HG03558 (cell line): ENCODE measurements around the gene GPX5.
"Not testable (repeated sequence)": the region's sequence is repeated elsewhere in the genome, so short reads cannot be mapped to it uniquely, and the experiment has no call there.

Source experiments
- ATAC-seq: cut with Tn5 transposase; IDR thresholded peaks from one replicate; pipeline ENCODE4 v1.9.1; 2021; ENCODE audit warnings: moderate number of reproducible peaks; ENCODE audit not compliant: unreplicated experiment; ENCODE audit errors: extremely low read depth

The GPX5 gene, protein sequence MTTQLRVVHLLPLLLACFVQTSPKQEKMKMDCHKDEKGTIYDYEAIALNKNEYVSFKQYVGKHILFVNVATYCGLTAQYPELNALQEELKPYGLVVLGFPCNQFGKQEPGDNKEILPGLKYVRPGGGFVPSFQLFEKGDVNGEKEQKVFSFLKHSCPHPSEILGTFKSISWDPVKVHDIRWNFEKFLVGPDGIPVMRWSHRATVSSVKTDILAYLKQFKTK

GRCh38 chr6:28525496-28526039 lies at the start of gene GPX5:
TSS of gene GPX5 (plus strand) at chr6:28525881. CDS start at chr6:28526014, 133 bp downstream.
- ATAC-seq: no peak

GRCh38 chr6:28478518-28478917 lies 47.2 kb upstream of the GPX5 start:
- no peak for ATAC-seq

DNA sequence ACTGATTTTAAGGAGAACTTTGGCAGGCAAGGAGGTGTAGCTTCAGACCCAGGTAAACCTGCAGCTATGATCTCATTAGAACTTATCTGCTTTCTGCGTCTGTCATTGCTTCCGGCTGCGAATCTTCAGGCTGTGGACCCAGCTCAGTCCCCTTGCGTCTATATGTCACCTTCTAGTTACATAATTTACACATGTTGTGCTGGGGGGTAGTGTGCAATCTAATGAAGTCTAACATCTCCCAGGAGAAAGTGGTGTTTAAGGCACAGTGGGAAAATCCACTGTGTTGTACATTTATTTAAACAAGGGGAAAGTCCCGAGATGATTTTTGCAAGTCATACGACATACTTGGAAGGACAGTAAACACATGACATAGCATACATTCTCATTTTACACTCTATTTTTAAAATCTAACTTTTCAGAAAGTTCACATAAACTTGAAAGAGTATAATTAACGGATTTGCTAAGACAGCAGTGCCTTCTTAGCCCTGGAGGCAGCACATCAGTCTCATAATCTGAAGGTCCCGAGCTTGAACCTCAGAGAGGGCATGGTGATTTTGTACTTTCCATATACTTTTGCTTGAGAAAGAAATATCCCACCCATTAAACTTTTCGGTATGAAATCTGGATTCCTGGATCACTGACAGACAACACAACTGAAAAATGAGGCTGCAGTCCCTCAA lies 45.3 kb upstream of the GPX5 start:
- ATAC-seq: no peak

GRCh38 chr6:28485482-28485881 lies 40.2 kb upstream of the GPX5 start:
- ATAC-seq: no peak

GRCh38 chr6:28486533-28486932 lies 39.1 kb upstream of the GPX5 start:
- ATAC-seq: no peak

DNA sequence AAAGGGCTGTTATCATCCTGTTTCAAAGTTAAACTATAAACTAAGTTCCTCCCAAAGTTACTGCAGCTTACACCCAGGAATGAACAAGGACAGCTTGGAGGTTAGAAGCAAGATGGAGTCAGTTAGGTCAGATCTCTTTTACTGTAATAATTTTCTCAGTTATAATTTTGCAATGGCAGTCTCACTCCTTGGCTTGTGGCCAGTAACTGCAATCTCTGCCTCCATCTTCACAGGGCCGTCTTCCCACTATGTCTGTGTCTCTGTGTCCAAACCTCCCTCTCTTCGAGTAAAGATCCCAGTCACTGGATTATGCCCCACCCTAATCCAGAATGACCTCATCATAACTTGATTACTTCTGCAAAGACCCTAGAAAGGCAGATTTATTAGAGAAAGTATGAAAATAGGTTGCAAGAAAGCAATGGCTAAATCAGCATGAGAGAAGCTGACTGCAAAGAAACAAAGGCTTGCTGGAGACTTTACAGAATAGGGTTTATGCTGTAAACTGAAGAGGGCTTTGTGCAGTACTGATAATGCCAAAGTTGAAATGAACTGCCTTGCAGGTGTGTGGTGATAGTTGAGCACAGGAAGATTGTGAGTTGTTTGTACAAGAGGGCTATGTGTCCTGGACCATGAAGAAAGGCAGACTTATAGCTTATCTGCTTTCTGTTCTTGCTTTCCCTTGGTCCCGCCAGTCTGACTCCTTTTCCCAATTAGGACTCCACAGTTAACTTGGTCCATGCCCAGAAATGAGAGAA lies 38.5 kb upstream of the GPX5 start:
- no peak for ATAC-seq

GRCh38 chr6:28488916-28489365 lies 36.7 kb upstream of the GPX5 start:
- ATAC-seq: no peak

DNA sequence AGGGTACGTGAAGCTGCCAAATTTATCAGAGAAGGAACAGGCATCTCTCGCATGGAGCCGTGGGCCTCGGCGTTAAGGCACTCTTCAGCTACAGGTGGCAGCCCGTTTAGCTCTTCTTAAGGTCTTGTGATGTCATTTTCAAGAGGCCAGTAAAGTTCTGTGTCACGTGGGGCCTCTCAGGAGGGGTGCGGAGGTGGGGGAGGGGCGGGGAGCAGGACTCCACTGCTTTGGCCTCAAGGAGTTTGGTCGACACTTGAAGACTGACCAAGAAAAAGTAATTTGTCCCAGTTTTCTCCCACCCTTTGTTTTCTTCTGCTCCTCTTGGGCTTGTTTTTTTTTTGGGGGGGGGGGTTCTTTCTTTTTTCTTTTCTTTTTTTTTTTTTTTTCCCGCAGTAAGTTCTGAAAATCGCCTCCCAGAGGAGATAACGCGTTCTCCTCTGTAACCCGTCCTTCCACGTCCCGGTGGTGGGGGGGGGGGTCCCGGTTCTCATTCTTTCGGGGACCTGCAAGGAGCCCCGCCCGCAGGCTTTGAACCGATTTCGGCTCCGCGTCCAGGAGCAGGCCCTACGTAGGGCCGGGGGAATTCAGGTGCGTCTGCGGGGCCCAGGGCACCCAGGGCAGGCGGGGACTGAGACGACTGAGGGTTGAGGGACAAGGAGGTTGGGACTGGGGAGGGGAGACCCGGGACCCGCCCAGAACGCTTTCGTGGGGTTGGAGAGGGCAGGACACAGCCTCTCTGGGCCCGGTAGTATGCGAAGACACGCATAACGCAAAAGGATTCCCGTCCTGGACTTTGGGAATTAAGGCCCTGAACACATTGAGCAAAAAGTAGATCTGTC lies 36.1 kb upstream of the GPX5 start:
- no peak for ATAC-seq

GRCh38 chr6:28490205-28490890 lies 35.3 kb upstream of the GPX5 start:
- no peak for ATAC-seq

GRCh38 chr6:28491984-28492317 lies 33.7 kb upstream of the GPX5 start:
- ATAC-seq: no peak

- ATAC-seq: no peak
These were observed 29.4 kb upstream of the GPX5 start for GRCh38 chr6:28496099-28496779.

DNA sequence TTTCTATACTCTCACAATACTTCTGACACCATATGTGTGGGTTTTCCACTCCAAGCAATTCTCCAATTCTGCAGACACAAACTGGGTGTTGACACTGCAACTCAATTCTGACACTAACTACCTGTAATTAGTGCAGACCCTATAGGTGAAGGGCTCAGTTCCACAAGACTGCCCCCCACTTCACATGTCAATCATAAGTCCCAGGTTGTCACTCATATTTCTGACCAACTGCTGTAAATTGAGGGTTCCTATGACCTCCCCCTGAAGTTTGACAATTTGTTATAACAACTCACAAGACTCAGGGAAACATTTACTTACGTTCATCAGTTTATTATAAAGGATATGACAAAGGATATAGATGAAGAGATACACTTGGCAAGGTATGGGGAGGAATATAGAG lies 28.4 kb upstream of the GPX5 start:
- no peak for ATAC-seq

DNA sequence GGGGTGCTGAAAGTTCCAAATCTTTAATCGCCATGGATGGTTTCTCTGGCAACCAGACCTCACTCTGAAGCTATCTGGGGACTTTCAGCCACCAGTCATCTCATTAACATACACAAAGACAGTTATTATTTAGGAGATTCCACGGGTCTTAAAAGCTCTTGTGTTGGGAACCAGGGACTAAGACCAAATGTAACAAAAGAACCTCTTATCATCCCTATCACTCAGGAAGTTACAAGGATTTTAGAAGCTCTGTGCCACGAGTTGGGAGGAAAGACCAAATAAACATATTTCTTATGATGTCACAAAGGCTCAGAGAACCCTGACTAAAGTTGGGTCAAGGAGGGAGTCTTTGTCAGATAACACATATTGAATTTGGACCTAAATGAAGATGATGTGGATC lies 27.8 kb upstream of the GPX5 start:
- no peak for ATAC-seq

GRCh38 chr6:28501259-28501658 lies 24.4 kb upstream of the GPX5 start:
- no peak for ATAC-seq

- ATAC-seq: not testable (repeated sequence)
These were observed 23.5 kb upstream of the GPX5 start for GRCh38 chr6:28502136-28502535.

DNA sequence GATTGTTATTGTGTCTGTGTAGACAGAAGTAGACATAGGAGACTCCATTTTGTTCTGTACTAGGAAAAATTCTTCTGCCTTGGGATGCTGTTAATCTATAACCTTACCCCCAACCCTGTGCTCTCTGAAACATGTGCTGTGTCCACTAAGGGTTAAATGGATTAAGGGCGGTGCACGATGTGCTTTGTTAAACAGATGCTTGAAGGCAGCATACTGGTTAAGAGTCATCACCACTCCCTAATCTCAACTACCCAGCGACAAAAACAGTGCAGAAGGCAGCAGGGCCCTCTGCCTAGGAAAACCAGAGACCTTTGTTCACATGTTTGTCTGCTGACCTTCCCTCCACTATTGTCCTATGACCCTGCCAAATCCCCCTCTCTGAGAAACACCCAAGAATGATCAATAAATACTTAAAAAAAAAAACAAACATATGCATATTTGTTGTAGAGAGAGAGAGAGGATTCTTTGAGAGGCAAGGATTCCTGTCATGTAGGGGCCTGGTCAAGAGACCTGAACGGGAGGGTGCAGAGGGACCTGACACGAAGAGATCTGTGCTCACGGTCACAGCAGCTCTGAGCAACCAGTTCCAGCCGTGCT lies 22.9 kb upstream of the GPX5 start:
- ATAC-seq: not testable (repeated sequence)

- ATAC-seq: no peak
These were observed 19.9 kb upstream of the GPX5 start for GRCh38 chr6:28505733-28506132.

- ATAC-seq: no peak
These were observed 18.7 kb upstream of the GPX5 start for GRCh38 chr6:28506807-28507475.
